ENCODE results near the gene PSMD13.
"Not testable (repeated sequence)": the region's sequence is repeated elsewhere in the genome, so short reads cannot be mapped to it uniquely, and the experiment has no call there.

The PSMD13 gene

DNA sequence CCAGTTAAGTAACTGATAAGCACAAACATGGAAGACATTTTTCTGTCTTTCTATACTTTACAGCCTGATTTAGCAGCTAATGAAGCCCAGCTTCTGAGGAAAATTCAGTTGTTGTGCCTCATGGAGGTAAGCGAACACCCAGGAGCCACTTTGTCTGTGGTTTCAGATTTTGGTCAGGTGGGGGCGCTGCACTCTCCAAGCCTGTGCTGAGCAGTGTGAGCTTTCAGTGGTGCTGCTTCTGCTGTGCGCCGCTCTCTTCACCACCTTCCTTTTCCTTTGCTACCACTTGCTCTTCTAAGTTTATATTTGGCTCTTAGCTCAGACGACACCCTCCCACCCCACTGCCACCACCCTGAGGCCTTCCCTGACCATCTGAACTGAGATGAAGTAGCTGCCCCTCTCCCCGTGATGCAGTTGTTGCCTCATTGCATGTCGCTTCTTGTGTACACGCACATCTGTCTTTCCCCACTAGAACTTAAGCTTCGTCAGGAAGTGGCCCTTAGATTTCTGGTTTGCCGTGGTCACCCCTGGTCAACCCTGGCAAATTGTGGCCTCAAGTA is 14.0 kb downstream of the PSMD13 start:
- peak; percentile 64 for DNase-seq (ENCODE audit: low spot score)

DNA sequence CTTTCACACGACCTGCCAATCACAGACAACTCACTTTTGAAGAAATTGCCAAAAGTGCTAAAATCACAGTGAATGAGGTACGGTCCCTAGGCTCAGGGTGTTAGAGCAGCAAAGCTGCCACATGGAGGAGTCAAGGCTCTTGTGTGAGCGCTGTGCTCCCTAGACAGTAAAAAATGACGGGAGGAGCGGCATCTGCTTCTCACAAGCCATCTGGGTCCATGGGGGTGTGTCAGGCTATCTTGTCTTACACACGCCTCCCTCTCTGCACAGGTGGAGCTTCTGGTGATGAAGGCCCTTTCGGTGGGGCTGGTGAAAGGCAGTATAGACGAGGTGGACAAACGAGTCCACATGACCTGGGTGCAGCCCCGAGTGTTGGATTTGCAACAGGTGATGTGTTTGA is 14.8 kb downstream of the PSMD13 start:
- DNase-seq (ENCODE audit: low spot score) = no peak

DNA sequence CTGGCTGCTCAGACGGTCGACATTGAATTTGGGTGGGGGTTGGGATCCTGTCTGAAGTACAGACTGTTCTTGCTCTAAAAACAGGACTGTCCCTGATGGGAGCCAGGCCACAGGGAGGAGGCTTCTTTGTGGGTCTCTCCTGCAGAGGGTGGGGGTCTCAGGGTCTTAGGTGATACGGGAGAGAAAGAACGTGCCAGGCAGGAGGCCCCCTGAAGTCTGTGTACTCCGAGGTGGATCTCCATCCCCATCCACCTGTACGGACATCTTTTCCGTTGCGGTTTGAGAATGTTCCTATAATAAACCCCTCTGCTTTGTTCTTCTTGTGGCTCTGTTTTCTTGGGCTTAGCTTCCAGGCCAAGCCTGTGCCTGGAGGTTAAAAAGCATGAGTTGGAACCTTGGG is 15.9 kb downstream of the PSMD13 start:
- no peak for DNase-seq (ENCODE audit: low spot score)

DNA sequence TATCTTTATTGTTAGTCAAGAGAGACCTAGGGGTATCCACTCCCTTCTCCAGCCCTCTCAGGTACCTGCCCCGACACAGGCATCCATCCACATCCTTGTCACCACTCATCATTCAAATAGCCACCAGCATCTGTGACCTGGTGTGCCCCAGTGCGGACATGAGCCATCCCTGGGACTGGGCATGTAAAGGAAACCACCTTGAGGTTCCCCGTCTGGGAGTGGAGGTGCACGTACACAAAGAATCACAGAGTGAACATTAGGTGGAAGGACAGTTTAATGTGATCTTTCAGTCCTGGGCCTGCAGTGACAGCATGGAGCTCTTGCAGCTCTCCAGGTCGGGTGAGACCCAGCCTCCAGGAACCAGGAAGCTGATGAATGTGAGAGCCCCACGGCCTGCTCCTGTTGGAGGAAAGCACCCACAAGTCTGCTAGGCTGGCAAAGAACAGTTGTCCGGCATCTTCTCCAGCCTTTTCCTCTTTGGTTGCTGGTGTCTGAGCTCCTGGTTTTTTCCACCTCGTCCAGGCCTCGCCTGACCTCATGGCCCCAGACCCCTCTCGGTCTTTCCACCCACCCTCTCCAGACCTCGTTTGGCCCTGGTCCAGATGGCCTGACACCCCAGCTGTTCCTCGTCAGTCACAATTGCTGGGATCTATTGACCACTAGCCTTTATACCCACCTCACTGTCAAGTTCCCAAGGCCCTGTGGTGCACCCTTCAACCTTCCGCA is 16.5 kb downstream of the PSMD13 start:
- DNase-seq (ENCODE audit: low spot score) = no peak

DNA sequence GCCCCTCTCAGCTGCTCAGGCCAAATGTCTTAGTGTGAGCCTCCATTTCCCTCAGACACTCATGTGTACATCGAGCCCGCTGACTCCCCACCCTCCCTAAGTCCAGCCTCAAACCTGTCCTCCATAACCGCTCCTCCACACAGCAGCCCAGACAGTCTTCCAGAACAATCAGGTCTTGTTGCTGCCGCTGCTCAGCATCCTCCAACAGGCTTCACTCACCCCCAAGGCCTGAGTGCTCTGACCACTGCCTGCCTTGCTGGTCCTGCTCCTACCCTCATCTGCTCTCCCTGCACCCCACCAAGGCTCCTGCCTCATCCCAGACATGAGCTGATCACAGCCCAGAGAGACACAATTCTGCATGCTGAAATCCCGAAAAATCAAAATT is 17.1 kb downstream of the PSMD13 start:
- no peak for DNase-seq (ENCODE audit: low spot score)

DNA sequence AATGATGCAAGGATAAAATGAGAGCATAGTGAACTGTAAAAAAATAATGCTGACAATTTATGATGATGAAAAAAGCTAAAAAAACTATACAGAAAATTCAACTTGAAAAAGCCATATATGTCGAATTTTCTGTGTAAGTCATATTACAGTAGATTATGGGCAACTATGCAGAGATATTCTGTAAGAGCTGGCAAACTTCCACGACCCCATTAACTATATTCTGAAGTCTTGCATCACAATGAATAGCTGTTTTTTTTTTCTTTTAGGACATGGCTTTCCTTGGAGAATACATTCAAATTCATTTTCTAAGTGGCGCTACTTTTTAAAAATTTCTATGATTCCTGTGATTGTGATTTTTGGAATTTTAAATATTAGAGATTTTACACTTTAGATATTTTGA is 18.4 kb downstream of the PSMD13 start:
- no peak for DNase-seq (ENCODE audit: low spot score)

DNA sequence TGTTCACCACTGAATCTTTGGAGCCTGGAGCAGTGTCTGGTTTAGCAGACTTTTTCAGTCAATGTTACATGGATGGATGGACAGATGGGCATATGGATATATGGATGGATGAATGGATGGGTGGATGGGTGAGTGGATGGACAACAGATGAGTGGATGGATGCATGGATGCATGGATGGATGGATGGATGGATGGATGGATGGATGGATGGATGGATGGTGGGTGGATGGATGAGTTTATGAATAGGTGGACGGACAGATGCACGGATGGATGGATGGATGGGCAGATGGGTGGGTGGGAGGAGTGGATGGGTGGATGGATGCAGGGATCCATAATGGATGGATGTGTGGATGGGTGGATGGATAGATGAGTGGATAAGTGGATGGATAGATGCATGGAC is 19.0 kb downstream of the PSMD13 start:
- DNase-seq (ENCODE audit: low spot score) = no peak

DNA sequence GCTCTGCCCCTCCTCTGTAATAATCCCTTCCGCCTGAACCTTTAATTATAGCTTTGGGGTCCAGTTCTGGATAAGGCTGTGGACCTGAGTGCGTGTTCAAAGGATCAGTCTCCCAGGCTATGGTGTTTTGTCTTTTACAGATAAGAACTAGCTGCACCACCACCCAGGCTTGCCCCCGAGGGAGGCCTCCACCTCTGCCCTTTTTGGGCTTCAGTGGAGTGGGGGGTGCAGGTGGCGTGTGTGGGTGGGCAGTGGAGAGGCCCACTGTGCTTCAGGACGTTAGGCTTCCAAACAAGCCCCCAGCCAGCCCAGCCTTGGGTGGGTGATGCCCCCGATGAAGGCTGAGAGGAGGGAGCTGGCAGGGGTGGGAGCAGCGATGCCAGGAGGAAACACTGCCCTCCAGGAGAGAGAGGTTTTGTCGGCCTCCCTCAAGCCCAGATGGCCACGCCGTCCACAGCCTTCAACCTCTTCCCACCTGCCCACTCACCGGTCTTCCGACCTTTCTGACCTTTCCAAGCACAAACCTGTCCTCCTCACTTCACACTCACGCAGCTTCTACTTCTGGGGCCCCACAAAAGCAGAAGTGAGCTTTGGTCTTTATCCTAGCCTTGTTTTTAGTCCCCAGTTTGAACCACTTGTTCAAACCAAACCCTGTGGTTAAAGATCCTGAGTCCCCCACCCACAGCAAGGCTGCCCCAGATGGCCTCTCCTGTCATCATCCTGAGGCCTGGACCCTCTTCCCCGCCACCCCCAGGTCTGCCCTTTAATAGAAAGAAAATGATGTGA is 20.4 kb downstream of the PSMD13 start:
- DNase-seq (ENCODE audit: low spot score) = no peak

DNA sequence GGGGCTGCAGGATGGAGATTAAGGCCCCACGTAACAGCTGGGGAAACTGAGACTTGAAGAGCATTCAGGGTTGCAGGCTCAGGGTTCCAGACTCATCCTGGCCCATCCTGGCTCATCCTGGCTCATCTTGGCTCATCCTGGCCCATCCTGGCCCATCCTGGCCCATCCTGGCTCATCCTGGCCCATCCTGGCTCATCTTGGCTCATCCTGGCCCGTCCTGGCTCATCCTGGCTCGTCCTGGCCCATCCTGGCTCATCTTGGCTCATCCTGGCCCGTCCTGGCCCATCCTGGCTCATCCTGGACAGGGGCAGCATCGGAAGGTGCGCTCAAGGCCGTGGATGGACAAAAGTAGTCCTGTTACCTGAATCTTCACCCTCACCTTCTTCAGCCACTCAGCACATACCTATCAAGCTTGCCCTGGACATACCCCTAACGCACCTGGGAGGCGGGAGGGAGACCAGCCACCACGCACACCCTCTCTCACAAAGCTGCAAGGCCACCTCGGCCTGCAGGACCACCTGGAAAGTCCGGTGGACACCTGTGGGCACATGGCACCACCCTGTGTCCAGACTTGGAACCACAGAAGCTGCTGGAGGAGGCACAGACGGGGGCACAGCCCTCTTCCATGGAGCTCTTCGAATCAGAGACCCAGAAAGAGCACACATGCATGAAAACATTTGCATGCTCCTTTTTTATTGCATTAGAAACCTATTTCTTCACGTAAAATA is 21.2 kb downstream of the PSMD13 start:
- DNase-seq (ENCODE audit: low spot score) = no peak

DNA sequence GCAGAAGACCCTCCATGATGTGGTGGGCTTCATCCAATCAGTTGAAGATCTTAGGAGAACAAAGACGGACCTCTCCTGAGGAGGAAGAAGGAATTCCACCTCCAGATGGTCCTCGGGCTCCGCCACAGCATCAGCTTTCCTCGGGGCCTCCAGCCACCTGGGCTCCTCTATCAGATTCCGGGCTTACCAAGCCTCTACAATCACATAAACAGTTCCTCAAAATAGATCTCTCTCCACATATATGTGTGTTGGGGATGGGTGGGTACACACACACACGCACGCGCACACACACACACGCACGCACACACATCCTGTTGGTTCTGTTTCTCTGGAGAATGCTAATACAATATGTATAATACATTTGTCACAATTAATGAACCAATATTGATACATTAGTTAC is 22.6 kb downstream of the PSMD13 start:
- no peak for DNase-seq (ENCODE audit: low spot score)

DNA sequence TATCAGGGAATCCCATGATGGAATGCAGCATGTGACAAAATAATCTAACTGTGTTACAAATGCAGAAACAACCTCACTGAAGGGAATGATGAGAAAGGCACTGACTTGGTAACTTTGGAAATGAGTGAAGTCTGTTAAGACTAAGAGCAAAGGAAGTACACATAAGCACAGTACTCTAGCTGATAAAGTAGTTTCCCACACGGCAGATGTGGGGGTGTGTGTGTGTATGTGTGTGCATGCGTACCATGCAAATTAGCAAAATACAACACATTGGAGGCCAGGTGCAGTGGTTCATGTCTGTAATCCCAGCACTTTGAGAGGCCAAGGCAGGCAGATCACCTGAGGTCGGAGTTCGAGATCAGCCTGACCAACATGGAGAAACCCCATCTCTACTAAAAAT is 24.8 kb downstream of the PSMD13 start:
- DNase-seq (ENCODE audit: low spot score) = no peak

DNA sequence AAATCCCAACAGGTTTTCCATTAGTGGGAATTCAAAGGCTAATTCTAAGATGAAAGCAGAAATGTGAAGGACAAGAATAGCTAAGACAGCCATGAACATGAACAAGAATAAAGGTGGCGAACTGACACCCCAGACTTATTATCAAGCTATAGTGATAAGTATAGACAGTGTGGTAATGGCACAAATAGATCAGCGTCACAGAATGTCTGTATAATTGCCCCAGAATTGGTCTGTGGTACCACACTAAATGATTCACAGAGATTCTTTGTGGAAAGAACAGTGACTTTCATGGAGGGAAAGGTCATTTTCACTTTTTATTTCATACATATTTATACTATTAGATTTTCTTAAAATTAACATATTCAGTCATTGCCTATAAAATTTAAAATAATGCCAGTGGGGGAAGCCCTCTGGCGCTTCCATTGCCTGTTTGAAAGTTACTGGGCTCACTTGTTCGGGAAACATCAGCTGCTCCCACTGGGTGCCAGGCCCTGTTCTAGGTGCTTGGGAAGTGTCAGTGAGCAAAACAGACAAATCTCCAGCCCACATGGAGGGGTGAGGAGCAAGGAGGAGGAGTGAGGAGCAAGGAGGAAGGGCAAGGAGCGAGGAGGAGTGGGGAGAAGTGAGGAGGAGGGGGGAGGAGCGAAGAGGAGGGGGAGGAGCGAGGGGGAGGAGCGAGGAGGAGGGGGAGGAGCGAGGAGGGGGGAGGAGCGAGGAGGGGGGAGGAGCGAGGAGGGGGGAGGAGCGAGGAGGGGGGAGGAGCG is 30.1 kb downstream of the PSMD13 start:
- DNase-seq (ENCODE audit: low spot score) = no peak

DNA sequence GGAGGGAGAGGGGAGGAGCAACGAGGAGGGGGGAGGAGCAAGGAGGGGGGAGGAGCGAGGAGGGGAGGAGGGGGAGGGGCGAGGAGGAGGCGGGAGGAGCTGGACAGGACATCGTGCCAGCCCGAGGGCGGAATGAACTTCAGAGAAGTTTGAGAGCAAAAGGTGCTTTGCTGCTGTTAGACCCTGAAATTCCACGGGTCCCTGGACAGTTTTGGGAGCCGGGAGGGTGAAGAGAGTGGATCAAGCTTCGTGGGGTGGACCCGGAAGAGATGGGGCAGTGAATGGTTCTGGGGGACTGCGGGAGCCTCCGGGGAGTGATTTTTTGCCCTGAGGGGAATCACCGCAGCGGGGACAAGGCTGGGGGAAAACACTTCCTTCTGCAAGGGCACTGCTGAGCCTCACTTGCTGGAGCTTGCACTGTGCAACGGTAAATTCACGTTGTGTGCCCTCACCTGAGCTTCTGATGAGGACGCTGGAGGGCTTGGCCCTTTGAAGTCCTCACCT is 30.8 kb downstream of the PSMD13 start:
- no peak for DNase-seq (ENCODE audit: low spot score)

DNA sequence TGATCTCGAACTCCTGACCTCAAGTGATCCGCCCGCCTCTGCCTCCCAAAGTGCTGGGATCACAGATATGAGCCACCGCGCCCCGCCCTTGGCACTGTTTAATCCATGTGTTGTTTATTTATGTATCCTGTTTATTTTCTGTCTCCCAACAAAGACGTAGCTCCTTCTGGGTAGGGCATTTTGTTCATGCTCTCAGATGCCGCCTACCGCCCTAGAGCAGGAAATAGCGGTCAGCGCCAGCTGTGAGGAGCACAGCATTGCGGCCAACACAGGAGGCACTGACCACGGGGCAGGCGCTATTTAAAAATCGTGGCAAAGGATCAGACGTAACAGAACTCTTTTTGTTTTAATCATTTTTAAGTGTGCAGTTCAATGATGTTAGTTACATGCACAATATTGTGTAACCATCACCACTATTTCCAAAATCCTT is 32.0 kb downstream of the PSMD13 start:
- DNase-seq (ENCODE audit: low spot score) = not testable (repeated sequence)

DNA sequence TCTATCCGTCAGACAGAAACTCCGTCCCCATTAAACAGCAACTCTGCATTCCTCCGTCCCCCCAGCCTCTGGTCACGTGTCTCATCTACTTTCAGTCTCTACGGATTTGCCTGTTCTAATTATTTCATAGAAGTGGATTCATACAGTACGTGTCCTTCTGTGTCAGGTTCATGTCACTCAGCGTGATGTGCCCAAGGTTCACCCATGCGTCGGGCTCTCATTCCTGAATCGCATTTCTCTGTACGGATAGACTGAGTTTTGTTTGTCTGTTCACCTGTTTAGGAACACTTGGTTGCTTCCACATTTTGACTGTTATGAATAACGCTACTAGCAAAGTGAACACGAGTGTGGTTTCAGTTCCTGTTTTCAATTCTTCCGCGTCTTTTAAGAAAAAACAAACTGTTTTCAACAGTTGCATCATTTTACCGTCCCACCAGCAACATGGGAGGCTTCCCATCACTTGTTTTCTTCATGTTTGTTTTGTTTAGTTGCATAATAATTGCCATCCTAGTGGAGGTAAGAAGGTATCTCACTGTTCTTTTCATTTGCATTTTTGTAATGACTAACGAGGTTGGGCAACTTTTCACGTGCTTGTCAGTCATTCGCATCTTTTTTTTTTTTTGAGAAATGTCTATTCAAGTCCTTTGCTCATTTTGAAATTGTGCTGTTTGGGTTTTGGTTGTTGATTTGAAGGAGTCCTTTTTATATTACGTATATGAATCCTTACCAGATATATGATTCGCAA is 32.5 kb downstream of the PSMD13 start:
- DNase-seq (ENCODE audit: low spot score) = no peak

DNA sequence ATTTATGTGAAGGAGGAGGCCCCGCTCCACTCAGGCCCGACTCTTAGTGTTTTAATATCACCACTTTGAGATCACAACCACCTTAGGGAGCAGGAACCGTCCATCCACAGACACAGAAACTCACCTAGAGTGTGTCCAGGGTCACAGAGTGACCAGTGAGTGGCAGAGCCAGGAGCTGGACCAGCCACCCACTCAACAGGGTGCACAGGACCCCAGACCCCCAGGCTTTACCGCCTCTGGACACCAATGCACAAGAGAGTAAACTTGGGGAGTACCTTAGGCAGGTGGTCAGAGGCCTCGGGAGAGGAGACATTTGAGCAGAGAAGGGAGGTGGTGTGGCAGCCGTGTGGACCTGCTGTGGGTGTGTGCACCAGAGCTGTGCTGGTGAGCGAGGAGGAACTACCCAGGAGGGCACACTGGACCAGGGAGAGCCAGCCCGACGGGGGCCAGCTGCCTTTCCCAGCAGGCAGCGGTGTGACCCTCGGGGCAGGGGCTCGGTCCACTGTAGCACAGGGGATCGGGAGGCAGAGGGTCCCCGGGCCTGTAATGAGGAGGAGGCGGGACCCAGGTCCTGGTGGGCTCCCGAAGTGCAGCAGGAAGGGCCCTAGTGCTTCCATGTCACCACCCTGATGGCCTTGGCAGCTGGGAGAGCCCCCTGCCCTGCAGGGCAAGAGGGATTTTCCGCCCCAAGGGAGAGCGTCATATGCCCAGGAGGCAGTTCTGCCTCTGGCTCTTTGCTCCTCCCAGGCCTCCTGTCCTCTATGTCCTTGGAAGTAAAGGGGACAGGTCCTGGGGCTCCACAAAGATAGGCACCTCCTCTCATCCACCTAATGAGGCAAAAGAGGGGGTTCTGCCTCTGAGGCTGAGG is 33.9 kb downstream of the PSMD13 start:
- DNase-seq (ENCODE audit: low spot score) = no peak

DNA sequence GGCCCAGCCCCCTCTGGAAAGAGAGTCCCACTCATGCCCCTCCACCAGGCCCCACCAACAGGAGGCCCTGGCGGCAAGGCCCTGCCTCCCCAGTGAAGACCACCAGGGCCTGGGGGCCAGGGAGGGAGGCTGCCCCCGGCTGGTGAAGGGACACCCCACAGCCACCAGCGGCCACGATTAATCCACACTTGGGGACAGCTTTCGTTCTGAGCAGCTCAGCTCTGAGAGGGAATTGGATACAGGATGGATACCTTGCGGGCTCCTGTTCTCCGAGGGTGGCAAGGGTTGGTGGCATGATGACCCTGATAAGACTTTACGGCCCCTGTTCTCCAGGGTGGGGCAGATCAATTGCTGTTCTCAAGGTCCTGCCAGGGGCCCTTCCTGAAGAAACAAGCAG is 34.5 kb downstream of the PSMD13 start:
- no peak for DNase-seq (ENCODE audit: low spot score)

DNA sequence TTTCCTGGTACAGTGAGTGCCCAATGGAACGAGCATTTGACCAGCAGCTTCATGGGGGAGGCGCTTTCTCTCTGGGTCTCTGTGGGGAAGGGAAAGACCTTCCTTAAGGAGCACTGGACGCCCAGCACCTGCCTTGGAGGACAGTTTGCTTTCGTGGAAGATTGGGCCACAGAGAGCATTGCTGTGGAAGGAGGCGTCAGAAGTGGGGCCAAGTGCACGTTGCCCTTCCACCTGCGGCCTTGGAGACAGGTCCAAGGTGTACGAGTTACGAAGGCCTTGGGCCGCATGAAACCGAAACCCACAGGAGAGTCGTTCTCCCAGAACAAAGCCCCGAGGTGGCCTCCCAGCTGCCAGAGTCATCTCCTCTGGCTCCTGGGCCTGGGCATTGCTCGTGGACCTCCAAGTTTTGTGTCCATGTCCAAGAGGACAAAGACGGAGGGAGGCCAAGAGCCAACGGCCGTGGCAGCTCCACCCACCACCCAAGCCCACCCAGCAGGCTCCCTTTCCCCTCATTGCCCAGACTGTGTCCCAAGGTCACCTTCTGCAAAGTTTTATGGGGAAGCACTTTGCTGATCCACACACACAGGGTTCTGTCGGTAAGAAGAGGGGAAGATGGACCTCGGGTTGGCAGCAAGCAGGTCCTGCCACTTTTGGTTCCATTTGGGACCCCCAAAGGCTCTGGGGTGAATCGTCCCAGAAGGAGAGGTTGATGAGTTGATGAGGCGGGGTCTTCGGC is 35.6 kb downstream of the PSMD13 start:
- no peak for DNase-seq (ENCODE audit: low spot score)

DNA sequence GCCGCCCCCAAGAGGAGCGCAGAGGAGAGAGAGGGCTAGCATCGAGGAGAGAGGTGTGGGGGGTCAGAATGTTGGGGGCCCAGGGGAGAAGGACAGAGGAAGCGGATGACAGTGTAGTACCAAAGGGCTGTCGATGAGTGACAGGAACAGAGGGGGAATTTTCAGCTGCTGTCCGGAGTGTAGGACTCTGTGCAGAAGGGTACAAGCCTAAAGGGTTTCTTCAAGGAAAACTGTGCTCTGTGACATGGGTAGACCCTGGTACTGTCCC is 36.1 kb downstream of the PSMD13 start:
- DNase-seq (ENCODE audit: low spot score) = no peak

DNA sequence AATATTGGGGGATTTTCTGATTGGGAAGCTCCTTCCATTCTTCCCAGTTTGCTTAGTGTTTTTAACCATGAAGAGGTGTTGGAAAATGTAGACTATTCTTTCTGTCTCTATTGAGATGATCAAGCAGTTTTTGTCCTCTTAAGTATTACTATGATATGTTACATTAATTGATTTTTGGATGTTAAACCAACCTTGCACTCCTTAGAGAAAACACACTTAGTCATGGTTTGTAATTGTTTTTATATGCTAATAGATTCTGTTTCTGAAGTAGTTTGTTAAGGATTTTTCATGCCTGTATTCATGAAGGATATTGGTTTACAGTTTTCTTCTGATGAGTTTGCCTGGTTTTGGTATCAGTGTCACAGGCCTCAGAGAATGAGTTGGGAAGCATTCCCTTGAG is 39.4 kb downstream of the PSMD13 start:
- no peak for DNase-seq (ENCODE audit: low spot score)
